HepG2 (cell line): ENCODE results near the gene ANKHD1. TPM values are rescaled to one million over a fixed set of nuclear protein-coding genes. Genes with fewer than 3 reads are reported as not detected.

ENCODE experiments used
- CEBPB ChIP-seq: IDR thresholded peaks from 2 replicates; pipeline ENCODE4 v1.6.1; 2011; ENCODE audit warnings: low read depth, low read length, improper control_type of control experiment, borderline replicate concordance
- CEBPG ChIP-seq: IDR thresholded peaks from 2 replicates; pipeline ENCODE4 v1.6.1; 2016
- FOSL2 ChIP-seq: sonication (generic); formaldehyde crosslinking; IDR thresholded peaks from 2 replicates; pipeline ENCODE4 v1.4.0; 2020; ENCODE audit warnings: missing genetic modification reagents
- HNF4A ChIP-seq: sonication (generic); formaldehyde crosslinking; IDR thresholded peaks from 2 replicates; pipeline ENCODE4 v1.4.0; 2020; ENCODE audit warnings: missing genetic modification reagents
- IKZF4 ChIP-seq: sonication (generic); formaldehyde crosslinking; IDR thresholded peaks from 2 replicates; pipeline ENCODE4 v1.5.1; 2020; ENCODE audit warnings: borderline replicate concordance, mild to moderate bottlenecking, low read depth, missing genetic modification reagents; ENCODE audit errors: not compliant biosample characterization
- KDM5B ChIP-seq: sonication (generic); formaldehyde crosslinking; IDR thresholded peaks from 2 replicates; pipeline ENCODE4 v1.4.0; 2020; ENCODE audit warnings: missing genetic modification reagents, mild to moderate bottlenecking, borderline replicate concordance
- MEIS2 ChIP-seq: sonication (generic); formaldehyde crosslinking; IDR thresholded peaks from 2 replicates; pipeline ENCODE4 v1.9.0; 2021; ENCODE audit warnings: mild to moderate bottlenecking, missing genetic modification reagents
- MXI1 ChIP-seq: IDR thresholded peaks from 3 replicates; pipeline ENCODE4 v1.6.1; 2012; ENCODE audit warnings: low read depth, low read length, inconsistent platforms, borderline replicate concordance
- NCOA1 ChIP-seq: sonication (generic); formaldehyde crosslinking; IDR thresholded peaks from 2 replicates; pipeline ENCODE4 v1.9.0; 2021; ENCODE audit warnings: missing genetic modification reagents
- NFATC3 ChIP-seq: sonication (generic); formaldehyde crosslinking; IDR thresholded peaks from 2 replicates; pipeline ENCODE4 v1.5.1; 2020; ENCODE audit warnings: mild to moderate bottlenecking, missing genetic modification reagents
- PPARG ChIP-seq: conservative IDR thresholded peaks from 2 replicates; pipeline ENCODE4 v1.6.1; 2016; ENCODE audit warnings: missing biosample characterization, missing genetic modification reagents
- RBAK ChIP-seq: sonication (generic); formaldehyde crosslinking; IDR thresholded peaks from 2 replicates; pipeline ENCODE4 v1.5.1; 2020; ENCODE audit warnings: mild to moderate bottlenecking, missing genetic modification reagents
- SNAI1 ChIP-seq: sonication (generic); formaldehyde crosslinking; IDR thresholded peaks from 2 replicates; pipeline ENCODE4 v1.5.0; 2020; ENCODE audit warnings: mild to moderate bottlenecking, missing genetic modification reagents, borderline replicate concordance
- SOX6 ChIP-seq, 2 experiments: fragments of 450-650 bp in 1 of 2; sonication (generic) in 1 of 2; formaldehyde crosslinking in 1 of 2; IDR thresholded peaks; 2 replicates each; pipeline versions ENCODE4 v1.4.0 to v1.6.1; 2017 to 2020; ENCODE audit warnings: antibody characterized with exemption in 1 of 2, mild to moderate bottlenecking in 1 of 2, missing genetic modification reagents in 1 of 2
- TAF1 ChIP-seq: sonication (generic); formaldehyde crosslinking; IDR thresholded peaks from 2 replicates; pipeline ENCODE4 v1.4.0; 2020; ENCODE audit warnings: missing genetic modification reagents
- U2AF2 ChIP-seq: fragments of 200-400 bp; formaldehyde crosslinking; IDR thresholded peaks from 2 replicates; pipeline ENCODE4 v1.6.1; 2017; ENCODE audit warnings: low read depth, mild to moderate bottlenecking, low read length
- YEATS2 ChIP-seq: sonication (generic); formaldehyde crosslinking; IDR thresholded peaks from 2 replicates; pipeline ENCODE4 v1.4.0; 2020; ENCODE audit warnings: missing genetic modification reagents, borderline replicate concordance
- ZNF350 ChIP-seq: sonication (generic); formaldehyde crosslinking; IDR thresholded peaks from 2 replicates; pipeline ENCODE4 v1.4.0; 2020; ENCODE audit warnings: mild to moderate bottlenecking, low read depth, missing genetic modification reagents, borderline replicate concordance
- ZNF605 ChIP-seq: sonication (generic); formaldehyde crosslinking; IDR thresholded peaks from 2 replicates; pipeline ENCODE4 v1.8.0; 2022; ENCODE audit warnings: mild to moderate bottlenecking, missing genetic modification reagents
- ZNF619 ChIP-seq: sonication (generic); formaldehyde crosslinking; IDR thresholded peaks from 2 replicates; pipeline ENCODE4 v1.4.0; 2020; ENCODE audit warnings: mild to moderate bottlenecking, missing genetic modification reagents
- ZNF672 ChIP-seq: sonication (generic); formaldehyde crosslinking; IDR thresholded peaks from 2 replicates; pipeline ENCODE4 v1.8.1; 2022; ENCODE audit warnings: missing genetic modification reagents
- ZNF792 ChIP-seq: IDR thresholded peaks from 2 replicates; pipeline ENCODE4 v1.6.1; 2016
- ZZZ3 ChIP-seq: sonication (generic); formaldehyde crosslinking; IDR thresholded peaks from 2 replicates; pipeline ENCODE4 v1.4.0; 2020; ENCODE audit warnings: missing genetic modification reagents, mild to moderate bottlenecking, borderline replicate concordance
- polyA plus RNA-seq, 8 experiments: library from polyadenylated mRNA; depleted of rRNA in 3 of 8; stranded (reverse) in 7 of 8; unstranded in 1 of 8; fragments of >200 nt; fragmentation: Illumina TruSeq in 4 of 8; extraction: Trizol in 4 of 8; gene quantifications; 2 replicates each; pipeline versions ENCODE4 v1.2.1 to v1.2.3, GENCODE V29; 2011 to 2016; ENCODE audit warnings: low read depth in 4 of 8, missing spikeins in 1 of 8, mixed read lengths in 1 of 8; ENCODE audit not compliant: insufficient read depth in 1 of 8
- total RNA-seq, 5 experiments: library from RNA; depleted of rRNA; stranded (reverse); fragments of >200 nt; fragmentation: Illumina TruSeq; extraction: Trizol; gene quantifications; 2 replicates each; pipeline ENCODE4 v1.2.3, GENCODE V29; 2016; ENCODE audit warnings: low read depth in 1 of 5
- TF ChIP-seq, protein P1 (sequence below): sonication (generic); formaldehyde crosslinking; IDR thresholded peaks from 2 replicates; pipeline ENCODE4 v1.5.1; 2020; ENCODE audit warnings: mild to moderate bottlenecking, moderate library complexity, missing genetic modification reagents
- TF ChIP-seq, protein P2 (sequence below): sonication (generic); formaldehyde crosslinking; IDR thresholded peaks from 2 replicates; pipeline ENCODE4 v1.8.1; 2023; ENCODE audit warnings: mild to moderate bottlenecking, moderate library complexity, missing genetic modification reagents
- TF ChIP-seq, protein P3 (sequence below): sonication (generic); formaldehyde crosslinking; IDR thresholded peaks from 2 replicates; pipeline ENCODE4 v1.5.1; 2020; ENCODE audit warnings: missing genetic modification reagents, mild to moderate bottlenecking, borderline replicate concordance
- TF ChIP-seq, protein P4 (sequence below): sonication (generic); formaldehyde crosslinking; IDR thresholded peaks from 2 replicates; pipeline ENCODE4 v1.4.0; 2020; ENCODE audit warnings: missing genetic modification reagents, low read depth, mild to moderate bottlenecking, borderline replicate concordance

ANKHD1 gene
- total and polyA plus RNA-seq, 2 of the 13 experiments (the other 11 are each of a cell fraction or from before 2014, with no cell fraction given) = 69.9 to 82.0 TPM

DNA sequence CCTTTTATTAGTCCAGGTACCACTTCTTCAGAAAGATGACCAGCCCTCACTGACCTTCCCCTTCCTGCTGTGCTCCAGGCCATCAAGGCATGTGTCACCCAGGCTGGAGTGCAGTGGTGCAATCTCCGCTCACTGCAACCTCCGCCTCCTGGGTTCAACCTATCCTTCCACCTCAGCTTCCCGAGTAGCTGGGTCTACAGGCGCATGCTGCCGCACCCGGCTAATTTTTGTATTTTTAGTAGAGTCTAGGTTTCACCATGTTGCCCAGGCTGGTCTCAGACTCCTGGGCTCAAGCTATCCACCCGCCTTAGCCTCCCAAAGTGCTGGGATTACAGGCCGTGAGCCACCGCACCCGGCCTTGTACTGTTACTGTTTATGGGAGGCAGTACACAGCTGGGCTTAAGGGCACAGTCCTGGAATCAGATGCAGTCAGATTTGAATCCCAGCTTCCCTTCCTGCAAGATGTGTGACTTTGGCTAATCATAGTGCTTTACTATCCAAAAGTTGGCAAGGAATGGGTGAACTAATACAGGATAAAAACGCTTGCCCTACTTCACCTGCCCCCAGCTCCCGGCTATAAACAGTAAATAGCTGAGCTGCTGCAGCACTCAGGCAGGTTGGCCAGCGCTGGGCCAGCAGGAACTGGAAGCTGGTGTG is 145.3 kb downstream of the ANKHD1 start (continued):
- TF ChIP-seq, protein P1, sequence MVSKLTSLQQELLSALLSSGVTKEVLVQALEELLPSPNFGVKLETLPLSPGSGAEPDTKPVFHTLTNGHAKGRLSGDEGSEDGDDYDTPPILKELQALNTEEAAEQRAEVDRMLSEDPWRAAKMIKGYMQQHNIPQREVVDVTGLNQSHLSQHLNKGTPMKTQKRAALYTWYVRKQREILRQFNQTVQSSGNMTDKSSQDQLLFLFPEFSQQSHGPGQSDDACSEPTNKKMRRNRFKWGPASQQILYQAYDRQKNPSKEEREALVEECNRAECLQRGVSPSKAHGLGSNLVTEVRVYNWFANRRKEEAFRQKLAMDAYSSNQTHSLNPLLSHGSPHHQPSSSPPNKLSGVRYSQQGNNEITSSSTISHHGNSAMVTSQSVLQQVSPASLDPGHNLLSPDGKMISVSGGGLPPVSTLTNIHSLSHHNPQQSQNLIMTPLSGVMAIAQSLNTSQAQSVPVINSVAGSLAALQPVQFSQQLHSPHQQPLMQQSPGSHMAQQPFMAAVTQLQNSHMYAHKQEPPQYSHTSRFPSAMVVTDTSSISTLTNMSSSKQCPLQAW = peak; percentile 77; the same call in 1 of the 2 replicates
- TF ChIP-seq SNAI1 (CRISPR knock-in tag) (no peak), TAF1 (peak; percentile 50; the same call in 1 of the 2 replicates), ZNF672 (no peak), U2AF2 (no peak), ZNF792 (CRISPR knock-in tag) (no peak), MXI1 (peak; percentile 50; the same call in 1 of the 3 replicates), ZNF605 (CRISPR knock-in tag) (peak; percentile 64; the same call in 1 of the 2 replicates), SOX6 (IDR thresholded peaks at IDR 0.05) (no peak), SOX6 (CRISPR knock-in tag; IDR thresholded peaks at IDR 0.05) (no peak), PPARG (no peak), CEBPB (peak; percentile 86), HNF4A (CRISPR knock-in tag) (peak; percentile 15; the same call in 1 of the 2 replicates), IKZF4 (CRISPR knock-in tag) (no peak), FOSL2 (CRISPR knock-in tag) (peak; percentile 77), ZNF350 (CRISPR knock-in tag) (0 out of 2 replicates have a peak, but pooled peaks have one; percentile 87), YEATS2 (peak; percentile 14; the same call in 1 of the 2 replicates), ZZZ3 (CRISPR knock-in tag) (no peak), RBAK (no peak), ZNF619 (no peak), NCOA1 (CRISPR knock-in tag) (no peak), MEIS2 (CRISPR knock-in tag) (no peak), NFATC3 (CRISPR knock-in tag) (no peak), CEBPG (CRISPR knock-in tag) (peak; percentile 88), KDM5B (0 out of 2 replicates have a peak, but pooled peaks have one; percentile 2)
- TF ChIP-seq, protein P2, sequence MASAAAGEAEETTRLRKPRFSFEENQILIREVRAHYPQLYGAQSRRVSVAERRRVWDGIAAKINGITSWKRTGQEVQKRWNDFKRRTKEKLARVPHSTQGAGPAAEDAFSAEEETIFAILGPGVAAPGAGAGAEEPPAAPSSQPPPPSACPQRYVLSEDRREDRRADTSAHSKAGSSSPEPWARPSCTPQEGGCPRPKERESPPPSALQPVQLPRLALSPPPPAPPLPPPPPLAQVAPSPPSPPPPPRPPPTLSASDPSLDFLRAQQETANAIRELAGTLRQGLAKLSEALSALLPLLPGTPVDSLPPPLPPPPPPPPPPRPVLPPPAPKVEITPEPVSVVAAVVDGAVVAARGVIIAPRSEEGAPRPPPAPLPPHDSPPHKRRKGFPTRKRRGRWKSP (CRISPR knock-in tag) = no peak
- TF ChIP-seq, protein P3, sequence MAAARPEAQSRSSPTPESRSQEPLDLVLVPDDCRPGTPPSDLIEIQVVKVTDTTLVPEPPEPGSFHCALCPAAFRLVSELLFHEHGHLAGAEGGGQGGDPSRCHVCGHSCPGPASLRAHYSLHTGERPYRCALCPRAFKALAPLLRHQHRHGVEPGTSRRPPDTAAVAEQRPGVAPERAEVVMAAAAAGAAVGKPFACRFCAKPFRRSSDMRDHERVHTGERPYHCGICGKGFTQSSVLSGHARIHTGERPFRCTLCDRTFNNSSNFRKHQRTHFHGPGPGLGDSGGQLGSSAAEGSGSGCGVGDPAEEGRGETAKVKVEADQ (CRISPR knock-in tag) = peak; percentile 30; the same call in 1 of the 2 replicates
- TF ChIP-seq, protein P4, sequence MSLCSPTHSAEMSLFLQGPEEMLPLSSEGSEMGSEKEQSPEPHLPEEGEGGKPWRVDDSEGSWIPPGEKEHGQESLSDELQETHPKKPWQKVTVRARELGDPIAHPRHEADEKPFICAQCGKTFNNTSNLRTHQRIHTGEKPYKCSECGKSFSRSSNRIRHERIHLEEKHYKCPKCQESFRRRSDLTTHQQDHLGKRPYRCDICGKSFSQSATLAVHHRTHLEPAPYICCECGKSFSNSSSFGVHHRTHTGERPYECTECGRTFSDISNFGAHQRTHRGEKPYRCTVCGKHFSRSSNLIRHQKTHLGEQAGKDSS (CRISPR knock-in tag) = no peak
